Spleen (tissue), 7 donors: ENCODE measurements around the gene BNC2.

Experiments
- POLR2A ChIP-seq, 3 donors: fragments of 450-650 bp; IDR thresholded peaks; one replicate each; pipeline ENCODE4 v1.5.1; 2017; ENCODE audit warnings: antibody characterized with exemption in 3 of 3, mild to moderate bottlenecking in 1 of 3
- POLR2AphosphoS5 ChIP-seq, 3 donors: sonication (generic); formaldehyde crosslinking; IDR thresholded peaks; one replicate each; pipeline ENCODE4 v1.5.1; 2017; ENCODE audit warnings: antibody characterized with exemption in 3 of 3
- TF ChIP-seq, protein P1 (sequence below), 11 experiments: fragments of 200-600 bp in 7 of 11; fragments of 450-650 bp in 4 of 11; sonication (generic) in 4 of 11; IDR thresholded peaks in 8 of 11; conservative IDR thresholded peaks in 3 of 11; 1 replicate in 7 of 11; 2 replicates in 4 of 11; pipeline versions ENCODE4 v1.4.0 to v1.8.0; 2016 to 2021; ENCODE audit warnings: antibody characterized with exemption in 11 of 11, inconsistent platforms in 4 of 11, mild to moderate bottlenecking in 1 of 11
- donor health status: DM: no; HTN: no; CAD: no; lungs with moderate emphysema.
- donor health status: DM: no; HTN: no; CAD: no.
- donor health status: DM: no; HTN: no; CAD: no.

DNA sequence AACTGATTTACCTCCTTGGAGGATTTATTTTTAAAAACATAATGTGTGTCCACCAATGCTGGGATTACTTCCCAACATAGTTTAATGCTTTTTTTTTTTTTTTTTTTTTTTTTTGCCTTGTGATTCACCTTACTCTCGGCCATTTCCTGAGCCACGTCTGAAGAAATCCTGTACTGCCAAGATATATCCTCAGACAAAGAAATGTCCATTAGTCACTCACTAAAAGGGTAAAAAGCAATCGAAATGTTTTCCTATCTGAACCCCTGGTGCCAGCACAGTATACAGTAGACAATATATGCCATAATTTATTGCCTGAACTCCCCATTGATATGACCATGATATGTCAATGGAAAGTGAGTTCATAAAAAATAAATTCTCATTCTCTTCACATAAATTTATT lies 344.1 kb downstream of the BNC2 start:
- TF ChIP-seq, protein P1, sequence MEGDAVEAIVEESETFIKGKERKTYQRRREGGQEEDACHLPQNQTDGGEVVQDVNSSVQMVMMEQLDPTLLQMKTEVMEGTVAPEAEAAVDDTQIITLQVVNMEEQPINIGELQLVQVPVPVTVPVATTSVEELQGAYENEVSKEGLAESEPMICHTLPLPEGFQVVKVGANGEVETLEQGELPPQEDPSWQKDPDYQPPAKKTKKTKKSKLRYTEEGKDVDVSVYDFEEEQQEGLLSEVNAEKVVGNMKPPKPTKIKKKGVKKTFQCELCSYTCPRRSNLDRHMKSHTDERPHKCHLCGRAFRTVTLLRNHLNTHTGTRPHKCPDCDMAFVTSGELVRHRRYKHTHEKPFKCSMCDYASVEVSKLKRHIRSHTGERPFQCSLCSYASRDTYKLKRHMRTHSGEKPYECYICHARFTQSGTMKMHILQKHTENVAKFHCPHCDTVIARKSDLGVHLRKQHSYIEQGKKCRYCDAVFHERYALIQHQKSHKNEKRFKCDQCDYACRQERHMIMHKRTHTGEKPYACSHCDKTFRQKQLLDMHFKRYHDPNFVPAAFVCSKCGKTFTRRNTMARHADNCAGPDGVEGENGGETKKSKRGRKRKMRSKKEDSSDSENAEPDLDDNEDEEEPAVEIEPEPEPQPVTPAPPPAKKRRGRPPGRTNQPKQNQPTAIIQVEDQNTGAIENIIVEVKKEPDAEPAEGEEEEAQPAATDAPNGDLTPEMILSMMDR (IDR thresholded peaks at IDR 0.05 in 8 of 11, conservative IDR thresholded peaks at IDR 0.05 in 3 of 11), result no peak
- TF ChIP-seq POLR2AphosphoS5 (IDR thresholded peaks at IDR 0.05), result no peak
- TF ChIP-seq POLR2A (IDR thresholded peaks at IDR 0.05), result no peak
